ENCODE measurements around the gene PFN3.

Gene PFN3

GRCh38 chr5:177399997-177400868 lies at the start of gene PFN3:
Gene PFN3 (minus strand): TSS chr5:177400661. CDS start chr5:177400576, 85 bp downstream.
- no peak for DNase-seq (ENCODE audit: low read depth in 2 of 2)

DNA sequence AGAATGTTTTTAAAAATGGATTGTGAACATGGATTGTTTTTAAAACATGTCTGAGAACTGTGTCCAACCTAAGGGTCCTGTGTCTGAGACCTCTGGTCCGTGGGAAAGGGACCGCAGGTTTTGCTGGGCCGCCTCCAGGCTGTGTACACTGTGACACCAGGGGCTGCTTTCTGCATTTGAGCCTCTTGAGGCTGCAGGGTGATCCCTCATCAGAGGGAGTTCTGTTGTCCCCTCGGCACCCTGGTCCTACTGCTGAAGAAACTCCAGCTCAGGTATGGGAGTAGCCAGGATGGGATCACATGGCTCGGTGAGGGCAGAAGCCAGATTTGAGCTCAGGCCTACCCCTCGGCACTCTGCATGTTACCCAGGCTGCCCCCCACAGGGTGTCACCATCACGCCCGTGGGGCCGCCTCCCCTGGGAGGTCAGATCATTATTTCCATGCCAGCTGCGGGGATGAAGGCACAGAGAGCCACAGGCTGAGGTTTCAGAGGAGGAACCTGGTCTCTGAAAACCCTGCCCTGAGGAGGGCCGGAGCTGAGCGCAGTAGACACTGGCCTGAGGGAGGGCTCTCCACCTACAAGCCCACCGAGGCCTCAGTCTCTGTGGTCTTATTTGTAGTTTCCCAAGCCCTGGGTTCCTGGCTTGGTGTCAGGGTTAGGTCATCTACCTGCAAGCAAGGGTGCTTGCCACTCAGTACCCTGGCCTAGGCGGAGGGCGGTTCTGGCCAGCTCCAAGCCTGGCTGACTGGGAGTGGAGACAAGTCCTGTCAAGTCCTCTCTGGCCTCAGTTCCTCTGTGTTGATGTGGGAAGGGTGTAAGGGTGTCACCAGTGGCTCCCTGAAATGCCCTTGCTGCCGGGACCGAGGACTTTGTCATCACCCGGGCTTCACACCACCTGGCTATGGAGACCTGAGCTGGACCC lies 48.9 kb upstream of the PFN3 start:
- DNase-seq (ENCODE audit: low read depth in 2 of 2), result no peak

- no peak for DNase-seq (ENCODE audit: low read depth in 2 of 2)
Measured at GRCh38 chr5:177448244-177448950, 47.9 kb upstream of the PFN3 start.

DNA sequence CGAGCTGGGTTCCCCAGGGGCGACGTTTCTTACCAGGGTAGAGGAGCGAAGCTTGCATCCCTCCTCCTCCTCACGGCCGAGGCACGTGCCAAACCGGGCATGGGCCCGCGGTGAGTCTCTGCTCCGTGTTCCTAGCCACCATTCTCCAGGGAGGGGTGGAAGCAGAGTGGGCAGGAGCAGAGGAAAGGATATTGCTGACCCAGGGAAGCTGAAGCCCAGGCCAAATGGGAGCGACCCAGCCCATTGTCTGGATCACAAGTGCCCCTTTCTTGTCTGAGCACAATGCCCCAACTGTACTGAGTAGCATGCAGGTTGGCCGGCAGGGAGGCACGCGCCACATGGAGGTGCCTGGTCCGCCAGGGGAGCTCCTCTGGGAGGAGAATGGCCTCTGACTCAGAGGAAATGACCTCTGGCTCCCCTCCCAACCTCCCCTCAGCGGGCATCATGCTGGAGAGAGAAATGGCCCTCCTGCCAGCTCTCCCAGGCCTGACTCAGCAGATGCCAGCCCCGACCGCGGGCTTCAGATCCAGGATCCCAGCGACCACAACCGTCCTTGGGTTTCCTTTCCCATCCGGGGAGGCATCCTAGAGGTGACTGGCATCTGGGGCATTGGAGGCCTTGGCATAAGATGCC lies 47.3 kb upstream of the PFN3 start:
- no peak for DNase-seq (ENCODE audit: low read depth in 2 of 2)

- DNase-seq (ENCODE audit: low read depth in 2 of 2), result no peak
Measured at GRCh38 chr5:177447066-177447610, 46.7 kb upstream of the PFN3 start.

DNA sequence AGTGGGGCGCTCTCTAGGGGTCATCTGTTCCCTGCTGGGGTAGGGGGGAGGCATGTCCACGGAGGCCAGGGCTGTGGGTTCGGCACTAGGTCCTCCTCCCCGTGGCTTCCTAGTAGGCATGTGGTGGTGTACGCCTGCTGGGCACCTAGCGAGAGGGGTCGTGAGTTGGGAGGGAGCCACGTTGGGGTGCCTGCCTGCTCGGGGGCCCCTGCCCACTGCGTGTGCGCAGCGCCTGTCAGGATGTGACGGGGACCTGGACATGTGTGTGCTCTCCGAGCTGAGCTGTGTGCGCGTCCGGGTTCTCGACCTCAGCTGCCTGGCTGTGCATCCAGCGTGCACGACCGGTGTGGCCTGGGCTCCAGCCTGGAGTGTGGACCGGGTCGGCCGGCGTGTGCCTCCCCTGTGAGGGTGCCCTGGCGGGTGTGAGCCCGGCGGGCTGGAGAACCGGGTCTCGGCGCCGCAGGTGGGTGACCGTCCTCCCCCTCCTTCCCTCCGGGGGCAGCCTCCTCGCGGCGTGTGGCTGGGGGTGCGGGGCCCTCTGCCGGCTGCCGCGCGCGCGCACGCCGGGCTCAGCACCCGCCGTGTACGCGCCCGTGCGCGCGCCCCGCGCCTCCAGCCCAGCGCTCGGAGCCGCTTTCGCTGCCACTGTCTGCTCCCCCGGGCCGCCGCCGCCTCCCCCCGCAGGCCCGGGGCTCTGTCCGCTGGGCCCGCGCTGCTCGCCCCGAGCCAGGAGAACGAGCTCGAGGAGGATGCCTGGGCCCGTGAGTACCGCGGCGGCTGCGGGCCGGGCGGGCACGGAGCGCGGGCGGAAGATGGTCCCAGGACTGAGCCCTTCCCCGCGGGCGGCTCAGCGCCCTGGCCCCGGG lies 46.0 kb upstream of the PFN3 start, which contains the start of gene PRR7:
Gene PRR7 (plus strand): TSS at position 615 of the 866 bp plus-strand sequence. CDS start 8,254 bp downstream, outside the sequence.
- peak in 1 of 2 experiments; percentile 18 for DNase-seq (ENCODE audit: low read depth in 2 of 2)

GRCh38 chr5:177445917-177446199 lies 45.4 kb upstream of the PFN3 start:
- no peak for DNase-seq (ENCODE audit: low read depth in 2 of 2)

GRCh38 chr5:177445052-177445916 lies 44.8 kb upstream of the PFN3 start:
- no peak for DNase-seq (ENCODE audit: low read depth in 2 of 2)

GRCh38 chr5:177444106-177445051 lies 43.9 kb upstream of the PFN3 start:
- DNase-seq (ENCODE audit: low read depth in 2 of 2), result no peak

GRCh38 chr5:177443144-177443983 lies 42.9 kb upstream of the PFN3 start:
- DNase-seq (ENCODE audit: low read depth in 2 of 2), result no peak

DNA sequence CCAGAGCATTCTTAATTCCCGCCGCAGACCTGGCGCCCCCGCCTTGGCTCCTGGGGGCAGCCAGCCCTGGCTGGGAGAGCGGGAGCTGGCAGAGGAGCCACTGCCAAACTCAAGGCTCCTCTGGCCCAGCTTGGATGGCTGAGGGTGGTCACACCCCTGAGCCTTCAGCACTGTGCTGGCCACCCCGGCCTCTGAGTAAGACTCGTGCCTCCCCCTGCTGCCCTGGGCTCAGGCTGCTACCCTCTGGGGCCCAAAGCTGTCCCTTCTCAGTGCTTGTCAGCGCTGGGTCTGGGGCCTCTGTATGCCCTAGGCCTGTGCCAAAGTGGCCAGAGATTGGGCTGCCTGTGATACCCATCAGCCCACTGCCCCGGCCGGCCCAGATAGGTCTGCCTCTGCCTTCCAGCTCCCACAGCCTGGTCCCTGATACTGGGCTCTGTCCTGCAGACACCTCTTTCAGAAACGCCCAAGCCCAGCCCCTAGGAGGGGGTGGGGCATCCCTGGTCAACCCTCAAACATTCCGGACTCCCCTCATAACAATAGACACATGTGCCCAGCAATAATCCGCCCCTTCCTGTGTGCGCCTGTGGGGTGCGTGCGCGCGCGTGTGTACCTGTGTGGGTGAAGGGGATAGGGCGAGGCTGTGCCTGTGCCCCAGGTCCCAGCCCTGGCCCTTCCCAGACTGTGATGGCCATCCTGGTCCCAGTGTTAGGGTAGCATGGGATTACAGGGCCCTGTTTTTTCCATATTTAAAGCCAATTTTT lies 41.8 kb upstream of the PFN3 start:
- DNase-seq (ENCODE audit: low read depth in 2 of 2), result no peak

DNA sequence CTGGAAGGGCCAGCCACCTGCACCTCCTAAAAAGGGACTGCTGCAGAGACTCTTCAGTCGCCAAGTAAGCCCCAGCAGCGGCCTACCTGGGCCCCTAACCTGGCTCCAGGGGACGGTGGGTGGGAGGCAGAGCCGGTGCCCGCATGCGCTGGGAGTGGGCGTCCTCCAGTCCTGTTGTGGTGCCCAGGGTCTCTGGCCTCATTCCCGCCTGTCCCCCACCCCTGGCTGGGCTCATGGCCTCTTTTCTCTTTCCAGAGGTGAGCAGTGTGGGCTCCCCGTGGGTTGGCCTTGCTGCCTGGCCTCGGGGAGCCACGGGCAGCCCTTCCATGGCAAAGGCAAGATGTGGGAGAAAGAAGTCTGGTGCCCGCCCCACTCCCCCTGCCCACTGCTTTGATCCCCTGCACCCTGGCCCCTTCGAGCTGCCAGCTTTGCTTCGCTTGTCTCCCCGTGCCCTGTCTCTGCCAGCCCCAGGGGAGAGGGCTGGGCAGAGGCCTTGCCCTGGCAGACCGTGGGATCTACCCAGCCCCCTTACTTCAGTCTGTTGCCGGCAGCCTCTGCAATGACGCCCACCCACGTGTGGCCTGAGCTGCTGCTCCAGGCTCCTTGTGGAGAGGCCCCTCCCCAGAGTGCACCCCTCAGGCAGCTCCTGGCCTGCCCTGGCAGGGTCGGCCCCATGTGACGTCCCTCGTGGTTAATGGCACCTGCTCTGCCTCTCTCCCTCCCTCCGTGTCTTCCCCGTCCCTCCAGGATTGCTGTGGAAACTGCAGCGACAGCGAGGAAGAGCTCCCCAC lies 40.7 kb upstream of the PFN3 start:
- no peak for DNase-seq (ENCODE audit: low read depth in 2 of 2)

DNA sequence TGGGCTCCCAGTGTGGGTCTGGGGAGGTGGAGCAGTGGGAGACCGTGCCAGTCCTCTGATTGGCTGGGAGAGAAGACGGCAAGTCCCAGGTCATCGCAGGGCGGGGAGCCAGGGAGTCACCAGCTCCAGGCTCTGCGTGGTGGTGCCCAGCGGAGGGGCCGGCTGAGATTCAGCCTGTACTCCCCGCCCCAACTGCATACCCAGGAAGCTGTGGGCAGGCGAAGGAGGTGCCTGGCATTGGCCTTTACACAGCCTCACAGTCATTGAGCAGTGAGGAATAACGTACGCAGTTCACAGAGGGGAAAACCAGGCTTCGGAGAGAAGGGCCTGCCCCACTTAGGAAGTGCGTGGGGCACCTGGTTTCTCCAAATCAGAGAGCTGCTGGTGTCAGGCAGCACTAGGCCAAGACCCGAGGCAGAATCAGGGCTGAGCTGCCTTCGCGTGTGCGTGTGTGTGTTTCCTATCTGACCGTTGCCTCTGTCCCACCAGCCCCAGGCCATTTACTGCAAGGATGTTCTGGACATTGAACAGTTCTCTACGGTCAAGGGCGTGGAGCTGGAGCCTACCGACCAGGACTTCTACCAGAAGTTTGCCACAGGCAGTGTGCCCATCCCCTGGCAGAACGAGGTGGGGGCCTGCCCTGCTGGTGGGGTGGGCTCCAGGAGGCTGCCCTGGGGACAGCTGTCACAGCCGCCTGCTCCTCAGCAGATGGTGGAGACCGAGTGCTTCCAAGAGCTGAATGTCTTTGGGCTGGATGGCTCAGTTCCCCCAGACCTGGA lies 39.9 kb upstream of the PFN3 start:
- DNase-seq (ENCODE audit: low read depth in 2 of 2), result no peak

GRCh38 chr5:177439518-177440053 lies 39.1 kb upstream of the PFN3 start:
- no peak for DNase-seq (ENCODE audit: low read depth in 2 of 2)

DNA sequence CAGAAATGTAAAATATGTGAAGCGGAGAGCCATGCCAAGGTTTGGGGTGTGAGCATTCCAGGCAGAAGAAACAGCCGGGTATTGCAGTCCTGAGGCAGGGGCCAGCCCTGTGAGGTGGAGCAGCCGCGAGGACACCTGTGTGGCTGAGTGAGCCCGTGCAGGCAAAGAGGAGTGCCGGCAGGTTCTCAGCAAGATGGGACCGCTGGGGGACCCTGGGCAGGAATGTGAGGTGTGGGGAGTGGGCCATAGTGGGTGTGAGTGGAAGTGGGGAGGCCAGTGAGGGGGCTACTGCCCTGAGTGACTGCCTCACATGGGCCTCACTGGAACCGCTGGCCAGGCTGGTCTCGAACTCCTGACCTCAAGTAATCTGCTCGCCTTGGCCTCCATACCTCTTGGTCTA lies 38.0 kb upstream of the PFN3 start:
- no peak for DNase-seq (ENCODE audit: low read depth in 2 of 2)

Data from fibroblast of skin of left biceps (primary cell).